Sciatic nerve (tissue), 2 donors: ENCODE results near the gene SLFN12L. TPM values are rescaled to one million over a fixed set of nuclear protein-coding genes. Genes with fewer than 3 reads are reported as not detected.

Experiments
- ATAC-seq: fragments of 200-7000 bp; cut with Tn5 transposase; one replicate; pipeline ENCODE4 v1.9.1; 2020; ENCODE audit warnings: mild to moderate bottlenecking, moderate library complexity
- DNase-seq: peaks from one replicate; pipeline ENCODE4 v3.0.0-alpha.2; 2020; ENCODE audit warnings: low spot score
- intact Hi-C: fragments of 100-400 bp; cut with DNase I; formaldehyde crosslinking; loops from one replicate; pipeline ENCODE4 v1.14.2; 2022
- total RNA-seq: library from RNA; stranded (reverse); fragmentation: NEBNext Ultra II Directional; extraction: Animal tissue kit (Norgen Biotek cat#: 25700); gene quantifications from one replicate; pipeline ENCODE4 v1.2.1, GENCODE V29; 2021
- donor health status: DM: no; HTN: no; CAD: no.
- donor health status: DM: no; HTN: no; CAD: no.

Gene SLFN12L
- total RNA-seq, 1 donor from 2014 or later, result 6.0 TPM

DNA sequence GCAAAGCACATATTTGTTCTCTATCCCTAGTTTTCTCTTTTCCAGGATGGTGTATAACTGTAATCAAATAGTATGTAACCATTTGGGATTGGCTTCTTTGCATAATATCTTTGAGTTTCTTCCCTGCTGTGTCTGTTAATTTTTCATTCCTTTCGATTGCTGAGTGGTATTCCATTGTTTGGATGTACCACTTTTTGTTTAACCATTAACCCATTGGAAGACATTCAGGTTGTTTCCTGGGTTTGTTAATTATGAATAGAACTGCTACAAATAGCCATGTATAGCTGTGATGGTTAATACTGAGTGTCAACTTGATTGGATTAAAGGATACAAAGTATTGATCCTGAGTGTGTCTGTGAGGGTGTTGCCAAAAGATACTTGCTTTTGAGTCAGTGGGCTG, 84.3 kb downstream of the SLFN12L start:
- no peak for ATAC-seq
- intact Hi-C loops, result no loop called here
- no peak for DNase-seq

- DNase-seq (peak; percentile 64), ATAC-seq (peak; percentile 61)
- intact Hi-C loops, result no loop called here
Measured at GRCh38 chr17:35449371-35449931, 88.0 kb downstream of the SLFN12L start.

DNA sequence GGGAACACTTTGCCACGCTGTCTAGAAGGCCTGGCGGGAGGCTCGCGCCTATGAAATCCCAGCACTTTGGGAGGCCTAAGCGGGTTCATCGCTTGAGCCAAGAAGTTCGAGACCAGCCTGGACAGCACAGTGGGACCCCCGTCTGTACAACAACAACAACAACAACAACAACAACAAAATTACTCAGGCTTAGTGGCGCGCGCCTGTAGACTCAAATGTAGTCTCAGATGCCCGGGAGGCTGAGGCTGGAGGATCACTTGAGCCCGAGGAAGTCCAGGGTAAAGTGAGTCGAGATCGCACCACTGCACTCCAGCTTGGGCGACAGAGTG, 88.6 kb downstream of the SLFN12L start:
- ATAC-seq, result peak; percentile 12
- DNase-seq, result peak; percentile 63
- intact Hi-C loops, result no loop called here

DNA sequence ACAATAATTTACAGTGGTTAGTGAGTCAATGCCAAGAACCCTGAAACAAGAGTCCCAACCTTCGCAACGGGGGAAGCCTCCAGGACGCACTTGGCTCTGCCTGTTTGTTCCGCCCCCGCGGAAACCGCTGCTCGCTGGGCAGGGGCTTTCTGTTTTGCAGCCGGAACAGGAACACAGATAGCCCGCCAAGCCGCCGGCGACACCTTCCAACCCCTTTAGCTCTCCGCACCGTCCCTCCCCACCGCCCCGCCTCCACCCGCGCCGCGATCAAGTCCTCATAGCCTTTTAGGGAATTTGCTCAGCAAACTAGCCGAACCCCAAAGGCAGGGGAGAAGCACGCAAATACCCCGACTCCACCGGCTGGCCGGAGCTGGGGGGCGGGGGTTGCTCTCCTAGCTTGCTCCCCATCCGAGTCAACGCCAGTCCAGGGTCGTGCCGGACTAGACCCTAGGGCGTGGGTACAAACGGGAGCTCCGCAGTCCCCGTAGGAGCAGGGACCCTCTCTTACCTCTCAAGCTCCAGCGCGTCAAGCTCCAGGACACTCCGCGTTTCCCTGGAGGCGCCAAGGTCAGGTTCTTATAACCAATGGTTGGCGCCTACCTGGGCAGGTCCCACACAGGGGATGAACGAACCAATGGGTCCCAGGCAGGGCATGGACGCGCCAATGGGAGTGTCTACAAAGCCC, 89.1 kb downstream of the SLFN12L start, which contains the start of gene SLFN13:
Gene SLFN13 (minus strand): TSS at position 553 of the 685 bp plus-strand sequence. CDS start 3,086 bp downstream, outside the sequence.
- peak; percentile 84 for ATAC-seq
- intact Hi-C loops, result no loop called here
- DNase-seq, result peak; percentile 87

DNA sequence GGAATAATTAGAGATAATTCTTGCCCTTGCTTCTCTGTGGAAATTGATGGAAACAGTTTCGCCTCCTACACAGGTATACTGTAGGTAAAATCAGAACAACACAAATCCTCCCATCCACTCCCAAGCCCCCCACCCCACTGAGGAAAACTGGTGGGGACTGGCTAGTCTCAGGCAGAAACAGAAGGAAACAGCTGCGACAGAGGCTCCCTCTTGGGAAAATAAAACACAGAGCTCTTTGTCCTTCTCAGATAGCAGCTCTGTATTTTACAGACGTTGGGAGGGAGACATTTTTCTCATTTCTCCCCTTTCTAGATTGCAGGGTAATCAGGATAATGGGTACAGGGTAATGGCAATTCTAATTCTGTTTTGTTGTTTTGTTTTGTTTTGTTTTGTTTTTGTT, 90.0 kb downstream of the SLFN12L start:
- DNase-seq, result no peak
- intact Hi-C loops, result no loop called here
- peak; percentile 65 for ATAC-seq

- intact Hi-C loops, result loop anchor here (10.0 kb wide), 1 partner anchor 504 kb away; no protein-coding TSS in a partner anchor
- DNase-seq, result no peak
- ATAC-seq, result no peak
Measured at GRCh38 chr17:35438433-35438832, 99.0 kb downstream of the SLFN12L start.

DNA sequence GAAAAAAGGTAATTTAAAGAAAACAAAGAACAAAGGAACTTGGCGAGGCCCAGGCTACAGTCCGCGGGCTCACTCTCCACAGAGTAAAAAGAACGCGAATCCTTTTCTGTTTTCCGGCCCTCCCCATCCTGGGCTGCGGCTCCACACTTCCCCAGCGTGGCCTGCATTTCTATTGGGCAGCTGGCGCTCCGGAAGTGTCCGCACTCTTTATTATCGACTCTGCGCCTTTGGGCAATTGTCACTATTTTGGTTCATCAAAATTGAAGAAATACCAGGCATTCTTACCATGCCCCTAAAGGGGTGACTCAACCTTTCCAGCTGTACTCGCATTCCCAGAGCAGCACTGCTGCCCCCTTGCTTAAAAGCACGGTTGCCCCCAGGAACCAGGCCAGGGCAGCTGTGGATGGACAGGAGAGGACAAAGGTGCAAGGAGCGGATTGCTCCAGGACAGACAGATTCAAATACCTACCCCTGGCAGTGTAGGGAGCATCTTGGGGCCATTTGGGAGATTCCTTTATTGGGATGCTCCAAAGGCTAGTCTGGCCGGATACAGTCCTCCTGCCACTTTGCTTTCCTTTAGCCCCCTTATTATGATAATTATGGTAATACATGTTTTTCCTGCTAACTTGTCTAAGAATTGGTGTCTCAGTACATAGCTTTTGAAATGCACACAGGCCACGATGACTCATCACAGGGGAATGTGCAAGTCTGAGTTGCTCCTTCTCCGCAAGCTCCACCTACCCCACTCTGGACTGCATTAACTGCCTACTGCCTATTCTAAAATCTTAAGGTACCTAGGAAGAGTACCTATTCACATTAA, 104.2 kb downstream of the SLFN12L start:
- ATAC-seq (peak; percentile 89), DNase-seq (peak; percentile 76)
- intact Hi-C loops, result loop anchor here (10.0 kb wide), 1 partner anchor 498 kb away; no protein-coding TSS in a partner anchor

DNA sequence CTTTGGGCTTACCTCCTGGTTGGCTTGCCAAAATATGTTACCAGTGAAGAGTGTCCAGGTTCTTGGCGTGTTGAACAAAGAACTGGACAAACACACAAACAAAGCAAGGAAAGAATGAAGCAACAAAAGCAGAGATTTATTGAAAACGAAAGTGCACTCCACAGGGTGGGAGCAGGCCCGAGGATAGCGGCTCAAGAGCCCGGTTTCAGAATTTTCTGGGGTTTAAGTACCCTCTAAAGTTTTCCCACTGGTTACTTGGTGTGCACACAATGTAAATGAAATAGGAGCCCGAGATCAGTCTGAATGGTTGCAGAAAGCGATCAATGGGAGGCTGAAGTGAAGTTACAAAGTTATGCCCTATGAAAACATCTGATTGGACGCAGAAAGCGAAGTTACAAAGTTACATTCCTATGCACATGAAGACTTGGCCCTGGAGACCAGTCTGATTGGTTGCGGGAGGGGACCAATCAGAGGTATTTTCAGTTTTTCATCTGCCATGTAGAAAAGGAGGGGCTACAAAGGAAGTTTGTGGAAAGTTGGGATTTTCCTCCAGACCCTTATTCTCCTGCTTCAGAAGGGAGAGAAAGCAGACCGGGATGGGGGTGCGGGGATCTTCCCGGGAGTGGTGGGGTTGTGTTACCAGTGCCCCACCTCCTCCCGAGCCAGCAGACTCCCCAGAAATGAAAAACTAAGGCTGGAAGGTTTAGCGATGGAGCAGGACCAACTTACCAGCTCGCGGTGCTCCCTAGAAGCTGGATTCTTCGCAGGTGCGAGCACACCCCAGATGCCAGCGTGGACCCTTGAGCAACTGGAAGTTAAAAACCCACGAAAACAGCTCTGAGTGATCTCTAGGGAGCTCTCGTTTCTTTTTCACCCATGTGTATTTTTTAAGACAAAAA, 105.1 kb downstream of the SLFN12L start, which contains the start of gene SLFN12:
Gene SLFN12 (minus strand): TSS at position 325 of the 899 bp plus-strand sequence. CDS start 9,472 bp downstream, outside the sequence.
- ATAC-seq (peak; percentile 97), DNase-seq (peak; percentile 60)
- intact Hi-C loops, result loop anchor here (10.0 kb wide), 1 partner anchor 498 kb away; no protein-coding TSS in a partner anchor

GRCh38 chr17:35429702-35430101, 107.8 kb downstream of the SLFN12L start:
- ATAC-seq (no peak), DNase-seq (no peak)
- intact Hi-C loops, result loop anchor here (10.0 kb wide), 1 partner anchor 495 kb away; no protein-coding TSS in a partner anchor

DNA sequence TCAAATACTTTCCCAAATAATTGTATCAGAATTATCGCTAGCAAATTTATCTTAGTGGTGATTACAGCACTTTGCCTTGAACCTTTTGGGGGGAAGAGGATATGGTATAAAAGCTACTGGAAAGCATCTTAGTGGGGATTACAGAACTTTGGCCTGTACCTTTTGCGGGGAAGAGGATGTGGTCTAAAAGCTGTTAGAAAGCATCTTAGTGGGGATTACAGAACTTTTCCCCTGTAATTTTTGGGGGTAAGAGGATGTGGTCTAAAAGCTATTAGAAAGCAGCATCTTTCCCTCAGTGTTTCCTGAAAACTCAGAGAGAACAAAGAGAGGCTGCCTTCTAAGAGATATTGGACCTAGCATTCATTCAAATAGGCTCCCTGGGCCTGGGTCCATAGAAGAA, 109.2 kb downstream of the SLFN12L start:
- intact Hi-C loops, result no loop called here
- ATAC-seq, result no peak

DNA sequence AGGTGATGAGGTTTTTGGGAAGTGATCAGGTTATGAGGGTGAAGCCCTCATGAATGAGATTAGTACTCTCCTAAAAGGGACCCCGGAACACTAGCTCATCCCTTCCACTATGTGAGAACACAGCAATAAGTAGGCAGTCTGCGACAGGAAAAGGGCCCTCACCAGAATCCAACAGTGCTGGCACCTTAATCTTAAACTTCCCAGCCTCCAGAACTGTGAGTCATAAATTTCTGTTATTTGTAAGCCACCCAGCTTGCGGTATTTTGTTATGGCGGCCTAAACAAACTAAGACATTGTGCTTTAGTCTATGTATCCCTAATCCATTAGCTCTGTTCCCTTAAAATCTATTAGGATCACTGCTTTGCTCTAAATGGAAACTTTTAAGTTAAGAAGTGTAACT, 113.7 kb downstream of the SLFN12L start:
- ATAC-seq (no peak), DNase-seq (no peak)
- intact Hi-C loops, result no loop called here

More for the DNA sequence above, 109.2 kb downstream of the SLFN12L start:
- DNase-seq, result no peak

Other genes with a start within 250 kb of the SLFN12L start
- 107 TPM for gene SLFN11, start 164.1 kb downstream of the SLFN12L start, total RNA-seq
- gene SLFN12, start 105.2 kb downstream of the SLFN12L start, total RNA-seq, result 17.2 TPM
- gene SLFN13, start 88.9 kb downstream of the SLFN12L start, total RNA-seq, result 33.8 TPM
- 0.45 TPM for gene SLFN14, start 23.1 kb upstream of the SLFN12L start, total RNA-seq
- 7.8 TPM for gene PEX12, start 40.9 kb upstream of the SLFN12L start, total RNA-seq
- 130 TPM for gene AP2B1, start 49.6 kb upstream of the SLFN12L start, total RNA-seq
- gene RASL10B, start 194.0 kb upstream of the SLFN12L start, total RNA-seq, result 5.4 TPM
- gene GAS2L2, start 215.6 kb upstream of the SLFN12L start, total RNA-seq, result 0.13 TPM
- not detected for gene C17orf50, start 223.2 kb upstream of the SLFN12L start, total RNA-seq